PC-3 (cell line): Measurements from ENCODE around the gene ACBD4. TPM values are rescaled to one million over a fixed set of nuclear protein-coding genes. Genes with fewer than 3 reads are reported as not detected.

ENCODE experiments used
- ATAC-seq: fragments of 200-7000 bp; cut with Tn5 transposase; 2 replicates; pipeline ENCODE4 v1.9.1; 2020; ENCODE audit warnings: mild to moderate bottlenecking, moderate library complexity
- BruUV-seq: library from RNA; stranded (reverse); fragments of 400-500 nt; replicated peaks from 2 replicates; lab custom pipeline; 2021; lab: Mats Ljungman, UMichigan
- CTCF ChIA-PET: fragments of 300-600 bp; sonication (Branson Sonifier 250); formaldehyde crosslinking; loops from one replicate; lab custom pipeline; 2022; ENCODE audit warnings: antibody characterized with exemption; lab: Charles Lee
- POLR2A ChIA-PET: fragments of 300-600 bp; sonication (Branson Sonifier 250); formaldehyde crosslinking; loops from one replicate; lab custom pipeline; 2022; ENCODE audit warnings: antibody characterized with exemption; ENCODE audit not compliant: unreplicated experiment; lab: Charles Lee
- DNase-seq: peaks from one replicate; pipeline ENCODE4 v3.0.0-alpha.2; 2015
- H2AFZ ChIP-seq: fragments of 300-600 bp; sonication (generic); 2 replicates; pipeline ENCODE4 v1.6.0; 2016; ENCODE audit warnings: antibody characterized with exemption, low read length
- H3F3A ChIP-seq: fragments of 300-600 bp; sonication (generic); one replicate; pipeline ENCODE4 v1.6.0; 2017; ENCODE audit warnings: antibody characterized with exemption, low read length, control low read depth, mild to moderate bottlenecking; ENCODE audit not compliant: unreplicated experiment
- H3K27ac ChIP-seq: fragments of 300-600 bp; sonication (generic); 2 replicates; pipeline ENCODE4 v1.5.1; 2016; ENCODE audit warnings: mild to moderate bottlenecking, low read length
- H3K27me3 ChIP-seq: fragments of 300-600 bp; sonication (generic); 2 replicates; pipeline ENCODE4 v1.6.1; 2016; ENCODE audit warnings: low read length, mixed read lengths
- H3K36me3 ChIP-seq: fragments of 300-600 bp; sonication (generic); 2 replicates; pipeline ENCODE4 v1.6.1; 2016; ENCODE audit warnings: low read depth, mixed run types, low read length, mixed read lengths
- H3K4me1 ChIP-seq: fragments of 300-600 bp; sonication (generic); 2 replicates; pipeline ENCODE4 v1.5.1; 2016; ENCODE audit warnings: low read length; ENCODE audit not compliant: insufficient read depth
- H3K4me2 ChIP-seq: fragments of 300-600 bp; sonication (generic); 2 replicates; pipeline ENCODE4 v1.6.0; 2016; ENCODE audit warnings: low read length
- H3K4me3 ChIP-seq: fragments of 300-600 bp; sonication (generic); 2 replicates; pipeline ENCODE4 v1.5.1; 2016; ENCODE audit warnings: mild to moderate bottlenecking, low read length, mixed read lengths
- H3K79me2 ChIP-seq: fragments of 300-600 bp; sonication (generic); 2 replicates; pipeline ENCODE4 v1.6.1; 2017; ENCODE audit warnings: low read length, mixed read lengths
- H3K9ac ChIP-seq: fragments of 300-600 bp; sonication (generic); 2 replicates; pipeline ENCODE4 v1.6.0; 2016; ENCODE audit warnings: mild to moderate bottlenecking, low read length
- H3K9me2 ChIP-seq: fragments of 300-600 bp; sonication (generic); replicated peaks from 2 replicates; pipeline ENCODE4 v1.6.1; 2016; ENCODE audit warnings: mixed run types, low read length, mixed read lengths
- H3K9me3 ChIP-seq: fragments of 300-600 bp; sonication (generic); 2 replicates; pipeline ENCODE4 v1.6.1; 2016; ENCODE audit warnings: low read length, mixed read lengths
- H4K20me1 ChIP-seq: fragments of 300-600 bp; sonication (generic); 2 replicates; pipeline ENCODE4 v1.6.1; 2016; ENCODE audit warnings: low read length, mixed read lengths
- EZH2 ChIP-seq: fragments of 300-600 bp; sonication (generic); IDR thresholded peaks from one replicate; pipeline ENCODE4 v1.6.1; 2017; ENCODE audit warnings: antibody characterized with exemption, mild to moderate bottlenecking, low read length; ENCODE audit not compliant: unreplicated experiment
- EZH2phosphoT487 ChIP-seq: fragments of 300-600 bp; sonication (generic); IDR thresholded peaks from 2 replicates; pipeline ENCODE4 v1.6.1; 2018; ENCODE audit warnings: mild to moderate bottlenecking, antibody characterized with exemption, low read length, borderline replicate concordance
- intact Hi-C: fragments of 100-400 bp; cut with micrococcal nuclease; formaldehyde crosslinking; loops from 2 replicates; pipeline ENCODE4 v1.9.0; 2023
- total RNA-seq: library from RNA; depleted of rRNA; stranded (reverse); fragments of >200 nt; gene quantifications from 2 replicates; pipeline ENCODE4 v1.2.3, GENCODE V29; 2014
- TF ChIP-seq, protein P1 (sequence below): fragments of 300-600 bp; sonication (generic); conservative IDR thresholded peaks from 2 replicates; pipeline ENCODE4 v1.5.1; 2017; ENCODE audit warnings: antibody characterized with exemption, low read depth, mild to moderate bottlenecking, low read length

Gene ACBD4
- total RNA-seq, 1 experiment from 2014 or later = 12.9 TPM

DNA sequence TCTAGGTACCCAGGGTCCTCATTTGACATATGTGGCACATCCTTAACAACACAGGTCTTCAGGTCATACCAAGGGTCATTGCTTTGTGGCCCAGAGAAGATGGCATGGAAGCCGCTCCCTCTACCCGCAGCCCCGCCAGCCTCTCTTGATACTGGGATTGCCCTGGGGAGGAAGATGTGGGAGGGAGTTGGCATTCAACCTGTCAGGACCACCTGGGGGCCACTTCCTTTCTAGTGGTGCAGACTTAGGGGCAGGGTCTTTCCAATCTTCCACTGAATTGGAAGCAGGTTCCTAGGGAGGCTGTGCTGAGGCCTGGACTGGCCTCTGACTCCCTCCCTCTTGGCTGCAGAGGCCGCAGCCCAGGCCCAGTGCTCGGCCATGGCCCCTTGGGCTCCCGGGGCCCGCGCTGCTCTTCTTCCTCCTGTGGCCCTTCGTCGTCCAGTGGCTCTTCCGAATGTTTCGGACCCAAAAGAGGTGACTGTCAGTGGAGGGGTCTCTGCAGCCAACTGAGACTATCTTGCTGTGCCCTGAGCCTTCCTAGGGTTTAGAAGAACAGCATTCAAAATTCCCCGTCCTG is 7.7 kb downstream of the ACBD4 start:
- ATAC-seq = no peak
- H3K27ac ChIP-seq = no peak overlapping the region
- H3K9ac ChIP-seq = no peak overlapping the region
- H3K9me3 ChIP-seq = no peaks in the 10 kb centered on the region
- BruUV-seq = no TSS peak
- POLR2A ChIA-PET = no interaction called here
- TF ChIP-seq, protein P1, sequence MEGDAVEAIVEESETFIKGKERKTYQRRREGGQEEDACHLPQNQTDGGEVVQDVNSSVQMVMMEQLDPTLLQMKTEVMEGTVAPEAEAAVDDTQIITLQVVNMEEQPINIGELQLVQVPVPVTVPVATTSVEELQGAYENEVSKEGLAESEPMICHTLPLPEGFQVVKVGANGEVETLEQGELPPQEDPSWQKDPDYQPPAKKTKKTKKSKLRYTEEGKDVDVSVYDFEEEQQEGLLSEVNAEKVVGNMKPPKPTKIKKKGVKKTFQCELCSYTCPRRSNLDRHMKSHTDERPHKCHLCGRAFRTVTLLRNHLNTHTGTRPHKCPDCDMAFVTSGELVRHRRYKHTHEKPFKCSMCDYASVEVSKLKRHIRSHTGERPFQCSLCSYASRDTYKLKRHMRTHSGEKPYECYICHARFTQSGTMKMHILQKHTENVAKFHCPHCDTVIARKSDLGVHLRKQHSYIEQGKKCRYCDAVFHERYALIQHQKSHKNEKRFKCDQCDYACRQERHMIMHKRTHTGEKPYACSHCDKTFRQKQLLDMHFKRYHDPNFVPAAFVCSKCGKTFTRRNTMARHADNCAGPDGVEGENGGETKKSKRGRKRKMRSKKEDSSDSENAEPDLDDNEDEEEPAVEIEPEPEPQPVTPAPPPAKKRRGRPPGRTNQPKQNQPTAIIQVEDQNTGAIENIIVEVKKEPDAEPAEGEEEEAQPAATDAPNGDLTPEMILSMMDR = no peak
- TF ChIP-seq EZH2 = no peak
- no peak for TF ChIP-seq EZH2phosphoT487
- H2AFZ ChIP-seq = no peak overlapping the region
- no peak for DNase-seq
- H3K79me2 ChIP-seq = peaks cover 7% of the 10 kb centered on the region
- peaks cover 16% of the 10 kb centered on the region for H3K4me1 ChIP-seq
- H4K20me1 ChIP-seq = no peaks in the 10 kb centered on the region
- CTCF ChIA-PET = interaction anchor here (0.6 kb wide), 1 partner anchor 44 kb away, joined by 3 read pairs; no protein-coding TSS in a partner anchor
- H3F3A ChIP-seq = peaks cover 3% of the 10 kb centered on the region
- H3K27me3 ChIP-seq = no peaks in the 10 kb centered on the region
- intact Hi-C loops = no loop called here
- no peak overlapping the region for H3K4me3 ChIP-seq
- no peak overlapping the region for H3K4me2 ChIP-seq
- H3K9me2 ChIP-seq = no peaks in the 10 kb centered on the region
- H3K36me3 ChIP-seq = no peaks in the 10 kb centered on the region

GRCh38 chr17:45143767-45144198 is 8.3 kb downstream of the ACBD4 start:
- Histone ChIP-seq H4K20me1 (peaks cover 3% of the 10 kb centered on the region), H3F3A (peaks cover 3% of the 10 kb centered on the region), H3K27me3 (no peaks in the 10 kb centered on the region), H3K36me3 (no peaks in the 10 kb centered on the region), H2AFZ (peak overlapping the region; percentile 73), H3K9me2 (no peaks in the 10 kb centered on the region), H3K9me3 (no peaks in the 10 kb centered on the region), H3K27ac (no peak overlapping the region), H3K4me1 (peaks cover 16% of the 10 kb centered on the region), H3K79me2 (peaks cover 11% of the 10 kb centered on the region), H3K9ac (peak overlapping the region; percentile 22; the same call in 1 of the 2 replicates), H3K4me3 (peak overlapping the region; percentile 43; the same call in 1 of the 2 replicates), H3K4me2 (peak overlapping the region; percentile 74; the same call in 1 of the 2 replicates)
- ChIA-PET CTCF (interaction anchor here (0.5 to 1.0 kb wide), 3 partner anchors 9 to 44 kb away, joined by 3 to 15 read pairs (median 3); partner anchors contain the start of gene ACBD4), POLR2A (interaction anchor here (0.6 kb wide), 2 partner anchors 11 to 41 kb away, joined by 4 to 6 read pairs; no protein-coding TSS in a partner anchor)
- BruUV-seq = no TSS peak
- TF ChIP-seq EZH2phosphoT487 (no peak), EZH2 (no peak)
- TF ChIP-seq, protein P1 = no peak
- intact Hi-C loops = no loop called here
- no peak for DNase-seq
- ATAC-seq = no peak
